ENCODE measurements around the gene RUNDC3A. TPM values are rescaled to one million over a fixed set of nuclear protein-coding genes. Genes with fewer than 3 reads are reported as not detected.

RUNDC3A gene
- total and polyA plus RNA-seq, 2 of the 13 experiments (the other 11 are each of a cell fraction or from before 2014, with no cell fraction given): 0.25 TPM; not detected in 1

GRCh38 chr17:44350733-44351226 is 42.4 kb downstream of the RUNDC3A start (continued):
- TF ChIP-seq CREM (IDR thresholded peaks at IDR 0.05): no peak
- TF ChIP-seq CREM (CRISPR knock-in tag; IDR thresholded peaks at IDR 0.05): no peak
- no peak for TF ChIP-seq ZEB1 (IDR thresholded peaks at IDR 0.05; ENCODE audit: insufficient replicate concordance, low read depth)
- no peak for TF ChIP-seq PHB2 (IDR thresholded peaks at IDR 0.05; ENCODE audit: partially characterized antibody)

- no peak overlapping the region for H3K4me2 ChIP-seq (ENCODE audit: low read depth, low read length)
- FAIRE-seq (no peak), ATAC-seq (no peak), DNase-seq (ENCODE audit: low spot score) (no peak)
- no peak overlapping the region for H2AFZ ChIP-seq (ENCODE audit: low read length)
- POLR2A ChIA-PET: interaction anchor here (1.0 kb wide), 1 partner anchor 11 kb away, joined by 4 read pairs; no protein-coding TSS in a partner anchor
- no peaks in the 10 kb centered on the region for H3K79me2 ChIP-seq (ENCODE audit: insufficient read depth, low read length)
- H3K9me3 ChIP-seq (ENCODE audit: low read length): no peaks in the 10 kb centered on the region
- peaks cover 9 to 30% of the 10 kb centered on the region in 2 experiments for H3K36me3 ChIP-seq (replicated peaks in 1 of 2; ENCODE audit: control insufficient read depth in 1 of 2, insufficient read depth in 2 of 2, low read length in 2 of 2)
- TF ChIP-seq MEIS2 (CRISPR knock-in tag; IDR thresholded peaks at IDR 0.05) (no peak), ZNF33B (CRISPR knock-in tag; IDR thresholded peaks at IDR 0.05) (no peak), ZNF850 (CRISPR knock-in tag; conservative IDR thresholded peaks at IDR 0.05) (no peak), CREM (IDR thresholded peaks at IDR 0.05) (no peak), CREM (CRISPR knock-in tag; IDR thresholded peaks at IDR 0.05) (no peak), ZNF350 (CRISPR knock-in tag; IDR thresholded peaks at IDR 0.05; ENCODE audit: borderline replicate concordance, low read depth) (no peak), CCAR2 (optimal IDR thresholded peaks at IDR 0.05; ENCODE audit: low read depth, low read length) (no peak), NCOA1 (CRISPR knock-in tag; IDR thresholded peaks at IDR 0.05) (no peak), PCBP1 (IDR thresholded peaks at IDR 0.05; ENCODE audit: borderline replicate concordance, low read depth, low read length) (no peak), FOXO1 (CRISPR knock-in tag; IDR thresholded peaks at IDR 0.05) (no peak), ZNF414 (CRISPR knock-in tag; IDR thresholded peaks at IDR 0.05) (no peak), ZNF816 (CRISPR knock-in tag; IDR thresholded peaks at IDR 0.05; ENCODE audit: borderline replicate concordance) (no peak), FOXP4 (CRISPR knock-in tag; IDR thresholded peaks at IDR 0.05) (no peak), ZFP41 (CRISPR knock-in tag; IDR thresholded peaks at IDR 0.05; ENCODE audit: borderline replicate concordance) (no peak), CEBPB (IDR thresholded peaks at IDR 0.05; ENCODE audit: borderline replicate concordance, low read depth, low read length) (no peak), ZNF75D (CRISPR knock-in tag; IDR thresholded peaks at IDR 0.05; ENCODE audit: borderline replicate concordance) (no peak), ZNF468 (CRISPR knock-in tag; IDR thresholded peaks at IDR 0.05) (no peak), MAX (IDR thresholded peaks at IDR 0.05) (no peak)
- TF ChIP-seq, protein P1, sequence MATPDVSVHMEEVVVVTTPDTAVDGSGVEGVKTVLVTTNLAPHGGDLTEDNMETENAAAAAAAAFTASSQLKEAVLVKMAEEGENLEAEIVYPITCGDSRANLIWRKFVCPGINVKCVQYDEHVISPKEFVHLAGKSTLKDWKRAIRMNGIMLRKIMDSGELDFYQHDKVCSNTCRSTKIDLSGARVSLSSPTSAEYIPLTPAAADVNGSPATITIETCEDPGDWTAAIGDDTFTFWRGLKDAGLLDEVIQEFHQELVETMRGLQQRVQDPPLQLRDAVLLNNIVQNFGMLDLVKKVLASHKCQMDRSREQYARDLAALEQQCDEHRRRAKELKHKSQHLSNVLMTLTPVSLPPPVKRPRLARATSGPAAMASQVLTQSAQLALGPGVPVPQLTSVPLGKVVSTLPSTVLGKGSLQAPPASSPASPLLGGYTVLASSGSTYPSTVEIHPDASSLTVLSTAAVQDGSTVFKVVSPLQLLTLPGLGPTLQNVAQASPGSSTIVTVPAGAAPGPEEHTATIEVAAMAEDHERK (CRISPR knock-in tag; IDR thresholded peaks at IDR 0.05; ENCODE audit: low read depth): no peak
- no peak overlapping the region for H3K27ac ChIP-seq (ENCODE audit: extremely low read length, insufficient read depth, low read length)
- 93% methylated on average over 3 of the region's 8 CpGs for WGBS (ENCODE audit: low lambda C conversion rate)
- H4K20me1 ChIP-seq (ENCODE audit: insufficient read depth, low read length): no peaks in the 10 kb centered on the region
- CTCF ChIA-PET (ENCODE audit: low intra/inter-chr PET ratio, low total read pairs): interaction anchor here (0.6 to 1.2 kb wide), 2 partner anchors 129 to 147 kb away, joined by 3 to 5 read pairs; no protein-coding TSS in a partner anchor
- no TSS peak for BruUV-seq (replicated peaks)
- in situ Hi-C loops (cut with HindIII; ENCODE audit: extremely low pct_ligation_motif_present, low pct_unique_long_range_greater_than_20kb): no loop called here
- H3K4me1 ChIP-seq (ENCODE audit: insufficient read depth, low read length): peaks cover 8% of the 10 kb centered on the region
- intact Hi-C loops (cut with micrococcal nuclease; ENCODE audit: unreplicated experiment): loop anchor here (10.0 kb wide), 1 partner anchor 173 kb away; no protein-coding TSS in a partner anchor
- peaks cover 8 to 10% of the 10 kb centered on the region in 2 experiments; a peak in 3 of 5 replicates for H3K27me3 ChIP-seq (ENCODE audit: control insufficient read depth in 1 of 2, insufficient read depth in 2 of 2, low read length in 2 of 2)
- no peak overlapping the region for H3K4me3 ChIP-seq (replicated peaks in 1 of 3; ENCODE audit: insufficient read depth in 1 of 3, low read depth in 2 of 3, low read length in 3 of 3)
- no peak overlapping the region for H3K9ac ChIP-seq (ENCODE audit: insufficient read depth, low read depth, low read length)
Measured at GRCh38 chr17:44351464-44351863, 43.1 kb downstream of the RUNDC3A start.
